ENCODE measurements around the gene PCIF1.

Gene PCIF1

GRCh38 chr20:45997187-45997586, 62.7 kb downstream of the PCIF1 start:
- H3K4me3 ChIP-seq (ENCODE audit: control insufficient read depth, low read depth, low read length), result no peak overlapping the region
- no peak for DNase-seq (ENCODE audit: low read depth)
- no peak for TF ChIP-seq CTCF (IDR thresholded peaks at IDR 0.05; ENCODE audit: control insufficient read depth, insufficient read depth, low read depth, low read length, missing control alignments)
